HG02973 (cell line): ENCODE data around the gene SLC12A5.

Experiments used
- ATAC-seq: cut with Tn5 transposase; IDR thresholded peaks from one replicate; pipeline ENCODE4 v1.9.1; 2021; ENCODE audit warnings: moderate library complexity; ENCODE audit not compliant: unreplicated experiment

Gene SLC12A5

DNA sequence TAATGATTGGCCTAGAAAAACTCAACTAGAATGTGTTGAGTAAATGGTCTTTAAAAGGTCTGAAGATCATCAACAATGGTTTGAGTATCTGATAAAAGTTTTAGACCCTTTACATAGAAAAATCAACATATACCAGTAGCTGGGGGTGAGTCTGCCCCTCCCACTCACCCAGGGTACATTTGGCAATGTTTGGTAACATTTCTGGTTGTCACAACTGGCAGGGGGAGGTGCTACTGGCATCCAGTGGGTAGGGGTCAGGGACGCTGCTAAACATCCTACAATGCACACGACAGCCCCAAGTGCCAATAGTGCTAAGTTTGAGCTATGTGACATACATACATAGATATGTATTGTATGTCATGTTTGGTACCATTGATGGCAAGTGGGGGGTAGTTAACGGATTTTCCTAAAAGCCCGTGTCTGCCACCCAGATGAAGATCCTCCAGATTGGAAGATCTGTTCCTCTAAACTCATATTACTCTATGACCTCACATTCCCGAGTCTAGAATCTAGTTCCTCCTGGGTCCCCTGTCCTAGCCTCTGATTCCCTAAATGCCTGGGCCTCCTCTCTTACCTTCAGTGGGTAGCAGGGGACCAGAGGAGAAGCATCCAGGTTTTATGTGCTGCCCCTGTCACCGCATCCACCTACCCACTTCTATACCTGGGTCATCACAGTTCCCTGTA is 22.9 kb upstream of the SLC12A5 start:
- no peak for ATAC-seq

- no peak for ATAC-seq
Measured at GRCh38 chr20:46006964-46007363, 22.1 kb upstream of the SLC12A5 start.

DNA sequence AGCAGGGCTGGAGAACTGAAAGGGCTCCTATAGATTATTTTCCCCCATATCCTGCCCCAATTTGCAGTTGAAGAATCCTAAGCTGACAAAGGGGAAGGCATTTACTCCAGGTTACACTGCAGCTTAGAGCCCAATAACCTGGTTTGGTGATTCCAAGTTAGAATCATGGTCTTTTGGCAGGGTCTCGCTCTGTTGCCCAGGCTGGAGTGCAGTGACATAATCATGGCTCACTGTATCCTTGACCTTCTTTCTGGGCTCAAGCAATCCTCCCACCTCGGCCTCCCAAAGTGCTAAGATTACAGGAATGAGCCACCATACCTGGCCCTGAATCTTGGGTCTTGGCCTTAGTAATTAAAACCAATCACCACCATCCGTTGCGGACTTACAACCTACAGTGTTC is 21.3 kb upstream of the SLC12A5 start:
- no peak for ATAC-seq

GRCh38 chr20:46009816-46010215 is 19.2 kb upstream of the SLC12A5 start:
- ATAC-seq: no peak

DNA sequence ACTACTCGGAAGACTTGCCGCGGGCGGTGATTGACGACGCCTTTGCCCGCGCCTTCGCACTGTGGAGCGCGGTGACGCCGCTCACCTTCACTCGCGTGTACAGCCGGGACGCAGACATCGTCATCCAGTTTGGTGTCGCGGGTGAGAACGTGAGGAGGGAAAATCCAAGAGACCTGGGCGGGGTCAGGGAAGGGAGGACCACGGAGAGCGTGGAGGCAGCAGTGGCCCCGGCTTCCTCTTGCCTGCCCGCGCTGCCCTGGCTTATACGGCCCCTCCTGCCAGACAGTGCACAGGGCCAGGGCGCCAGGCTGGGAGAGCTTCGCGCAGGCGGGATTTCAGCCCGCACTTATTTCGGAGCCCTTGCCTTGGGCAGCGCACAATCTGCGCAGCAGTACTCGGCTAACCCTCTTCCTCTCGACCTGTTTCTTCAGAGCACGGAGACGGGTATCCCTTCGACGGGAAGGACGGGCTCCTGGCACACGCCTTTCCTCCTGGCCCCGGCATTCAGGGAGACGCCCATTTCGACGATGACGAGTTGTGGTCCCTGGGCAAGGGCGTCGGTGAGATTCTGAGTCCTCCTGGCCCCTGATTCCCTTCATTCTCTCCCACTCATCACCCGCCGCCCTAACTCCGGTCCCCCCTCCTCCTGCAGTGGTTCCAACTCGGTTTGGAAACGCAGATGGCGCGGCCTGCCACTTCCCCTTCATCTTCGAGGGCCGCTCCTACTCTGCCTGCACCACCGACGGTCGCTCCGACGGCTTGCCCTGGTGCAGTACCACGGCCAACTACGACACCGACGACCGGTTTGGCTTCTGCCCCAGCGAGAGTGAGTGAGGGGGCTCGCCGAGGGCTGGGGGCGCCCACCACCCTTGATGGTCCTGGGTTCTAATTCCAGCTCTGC is 18.3 kb upstream of the SLC12A5 start:
- no peak for ATAC-seq

GRCh38 chr20:46011631-46012482 is 17.2 kb upstream of the SLC12A5 start:
- no peak for ATAC-seq

DNA sequence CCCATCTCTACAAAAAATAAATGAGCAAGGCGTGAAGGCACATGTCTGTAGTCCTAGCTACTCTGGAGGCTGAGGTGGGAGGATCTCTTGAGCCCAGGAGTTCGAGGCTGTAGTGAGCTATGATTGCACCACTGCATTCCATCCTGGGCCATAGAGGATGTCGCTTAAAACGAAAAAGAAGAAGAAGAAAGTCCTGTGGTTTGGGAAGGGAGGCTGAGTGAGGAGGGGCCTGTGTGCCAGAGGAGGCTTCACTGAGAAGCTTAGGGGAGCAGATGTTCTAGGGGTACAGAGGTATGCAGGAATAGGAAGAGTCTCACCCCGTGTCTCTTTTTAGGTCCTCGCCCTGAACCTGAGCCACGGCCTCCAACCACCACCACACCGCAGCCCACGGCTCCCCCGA is 16.1 kb upstream of the SLC12A5 start:
- ATAC-seq: no peak

GRCh38 chr20:46013322-46013828 is 15.6 kb upstream of the SLC12A5 start:
- ATAC-seq: no peak

DNA sequence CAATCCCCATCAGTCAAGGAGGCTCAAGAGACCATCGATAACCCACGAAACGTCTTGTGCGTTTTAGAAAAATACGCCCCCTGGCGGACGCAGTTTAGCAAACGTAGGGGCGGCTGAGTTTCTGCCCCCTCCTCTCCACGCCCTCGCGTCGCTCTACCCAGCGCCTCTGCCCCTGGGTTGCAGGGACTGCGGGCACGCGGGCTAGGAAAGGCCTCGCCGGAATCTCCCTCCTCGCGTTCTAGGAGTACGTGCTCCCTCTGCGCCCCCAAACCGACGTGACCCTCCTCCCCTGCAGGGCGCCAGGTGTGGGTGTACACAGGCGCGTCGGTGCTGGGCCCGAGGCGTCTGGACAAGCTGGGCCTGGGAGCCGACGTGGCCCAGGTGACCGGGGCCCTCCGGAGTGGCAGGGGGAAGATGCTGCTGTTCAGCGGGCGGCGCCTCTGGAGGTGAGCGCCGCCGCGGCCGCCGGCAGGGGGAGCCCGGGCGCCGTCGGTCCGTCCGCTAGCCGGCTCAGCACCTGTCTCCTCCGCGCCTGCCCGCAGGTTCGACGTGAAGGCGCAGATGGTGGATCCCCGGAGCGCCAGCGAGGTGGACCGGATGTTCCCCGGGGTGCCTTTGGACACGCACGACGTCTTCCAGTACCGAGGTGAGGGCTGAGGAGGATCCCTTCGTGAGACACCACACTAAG is 15.0 kb upstream of the SLC12A5 start:
- ATAC-seq: peak; percentile 57

DNA sequence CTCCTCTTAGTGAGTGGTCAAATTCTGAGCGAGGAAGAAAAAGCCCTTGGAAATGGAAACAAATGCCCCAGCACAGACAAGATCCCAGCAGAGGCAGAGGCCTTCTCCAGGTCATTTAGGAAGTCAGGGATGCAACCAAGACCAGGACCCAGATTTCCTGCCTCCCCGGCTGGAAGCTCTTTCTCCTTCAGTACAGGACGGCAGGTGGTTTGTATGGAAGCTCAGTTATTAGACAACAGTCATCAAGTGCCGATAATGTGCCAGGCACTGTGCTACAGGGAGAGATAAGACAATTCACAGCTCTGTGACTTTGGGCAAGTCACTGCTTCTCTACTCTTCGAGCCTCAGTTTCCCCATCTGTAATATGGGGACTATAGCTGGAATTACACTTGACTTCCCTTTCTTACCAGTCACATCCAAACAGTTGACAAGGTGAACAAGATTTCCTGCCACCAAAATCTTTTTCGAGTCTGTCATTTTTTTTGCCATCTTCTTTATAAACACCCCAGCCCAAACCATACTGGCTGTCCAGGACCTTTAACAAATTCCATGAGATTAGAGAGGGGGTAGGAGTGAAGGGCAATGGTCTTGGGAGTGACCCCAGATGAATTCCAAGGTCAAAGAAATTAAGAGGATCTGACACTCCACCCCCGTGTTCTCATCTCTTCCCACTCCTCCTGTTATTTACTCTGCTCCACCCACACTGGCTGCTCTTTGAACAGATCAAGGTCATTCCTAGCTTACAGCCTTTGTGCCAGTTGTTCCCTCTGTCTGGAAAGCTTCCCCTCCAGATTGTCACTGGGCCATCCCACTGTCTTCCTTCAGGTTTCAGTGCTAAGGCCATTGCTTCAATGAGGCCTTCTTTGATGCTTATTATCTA is 14.3 kb upstream of the SLC12A5 start:
- no peak for ATAC-seq

DNA sequence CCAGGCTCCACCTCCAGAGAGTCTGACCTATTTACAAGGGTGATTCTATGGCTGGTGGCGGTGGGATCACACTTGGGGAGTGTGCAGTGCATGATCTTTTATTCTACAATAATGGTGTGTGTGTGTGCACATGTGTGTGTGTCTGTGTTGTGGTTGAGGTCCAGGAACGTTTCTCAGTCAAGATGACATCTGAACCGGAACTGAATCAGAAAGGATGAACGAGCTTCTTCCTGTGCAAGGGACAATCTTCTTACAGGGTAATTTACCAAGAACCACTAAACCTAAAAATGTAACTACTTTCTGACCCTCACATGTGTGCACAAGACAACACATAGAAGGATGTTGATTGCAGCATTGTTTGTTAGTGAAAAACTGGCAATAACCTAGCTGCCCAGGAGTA is 11.7 kb upstream of the SLC12A5 start:
- ATAC-seq: no peak

- ATAC-seq: no peak
Measured at GRCh38 chr20:46018112-46018511, 10.9 kb upstream of the SLC12A5 start.

DNA sequence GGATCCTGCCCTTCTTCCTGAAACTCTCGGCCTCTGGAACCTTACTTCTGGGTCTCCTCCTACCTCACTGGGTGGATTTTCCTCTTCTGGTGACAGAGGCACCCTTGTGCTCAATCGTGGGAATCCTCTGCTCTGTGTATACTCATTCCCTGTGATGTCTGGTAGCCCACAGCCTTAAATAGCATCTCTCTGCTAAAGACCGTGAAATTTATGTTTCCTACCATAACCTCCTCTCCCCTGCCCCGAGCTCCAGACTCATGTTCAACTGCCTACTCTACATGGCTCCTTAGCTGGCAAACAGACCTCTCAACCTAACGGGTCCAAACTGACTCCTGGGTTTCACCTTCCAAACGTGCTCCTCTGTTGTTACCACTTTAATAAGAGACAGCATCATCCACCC is 10.4 kb upstream of the SLC12A5 start:
- no peak for ATAC-seq

DNA sequence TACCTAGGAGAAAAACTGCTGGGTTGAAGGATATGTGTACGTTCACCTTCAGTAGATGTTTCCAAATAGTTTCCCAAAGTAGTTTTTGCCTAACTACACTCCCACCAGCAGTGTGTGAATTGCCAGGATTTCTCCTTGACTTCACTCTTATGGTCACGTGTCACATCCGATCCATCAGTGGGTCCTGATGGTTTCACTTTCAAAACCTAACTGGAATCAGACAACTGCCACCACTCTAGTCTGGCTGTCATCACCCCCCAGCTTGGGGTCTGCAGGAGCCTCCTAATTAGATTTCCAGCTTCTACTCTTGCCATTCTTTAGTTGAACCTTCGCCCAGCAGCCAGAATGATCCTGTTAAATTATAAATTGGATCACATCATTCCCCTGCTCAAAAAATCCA is 8.5 kb upstream of the SLC12A5 start:
- no peak for ATAC-seq

GRCh38 chr20:46021361-46022359 is 7.4 kb upstream of the SLC12A5 start:
- ATAC-seq: no peak

DNA sequence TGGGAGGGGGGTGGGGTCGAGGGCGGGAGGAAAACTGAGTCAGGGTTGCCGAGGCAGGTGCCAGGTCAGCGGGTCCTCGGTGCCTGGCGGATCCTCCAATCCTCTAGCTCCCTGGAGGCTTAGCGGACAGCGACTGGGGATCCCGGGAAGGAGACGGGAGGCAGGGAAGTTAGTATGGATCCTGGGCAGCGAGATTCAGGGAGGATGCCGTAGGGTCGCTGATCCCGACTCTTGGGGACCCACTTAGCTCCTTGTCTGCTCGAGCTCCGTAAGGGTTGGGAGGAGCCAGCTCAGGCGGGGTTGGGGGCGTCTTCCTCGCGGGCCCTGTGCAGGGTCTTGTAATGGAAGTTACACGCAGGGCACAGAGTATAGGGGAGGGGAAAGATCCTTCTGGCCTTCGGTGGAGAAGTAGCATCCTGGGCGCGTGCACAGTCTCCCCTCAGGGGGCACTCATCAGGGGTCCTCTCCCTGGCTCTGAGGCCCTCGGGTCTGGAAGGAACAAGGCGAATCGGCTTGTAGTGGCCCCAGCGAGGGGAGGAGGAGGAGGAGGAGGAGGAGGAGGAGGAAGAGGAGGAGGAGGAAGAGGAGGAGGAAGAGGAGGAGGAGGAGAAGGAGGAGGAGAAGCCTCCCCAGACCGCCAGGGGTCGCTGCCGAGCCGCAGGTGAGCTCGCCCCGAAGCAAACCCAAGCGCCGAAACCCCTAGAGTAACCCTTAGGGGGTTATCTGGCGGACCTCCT is 6.4 kb upstream of the SLC12A5 start:
- ATAC-seq: no peak

DNA sequence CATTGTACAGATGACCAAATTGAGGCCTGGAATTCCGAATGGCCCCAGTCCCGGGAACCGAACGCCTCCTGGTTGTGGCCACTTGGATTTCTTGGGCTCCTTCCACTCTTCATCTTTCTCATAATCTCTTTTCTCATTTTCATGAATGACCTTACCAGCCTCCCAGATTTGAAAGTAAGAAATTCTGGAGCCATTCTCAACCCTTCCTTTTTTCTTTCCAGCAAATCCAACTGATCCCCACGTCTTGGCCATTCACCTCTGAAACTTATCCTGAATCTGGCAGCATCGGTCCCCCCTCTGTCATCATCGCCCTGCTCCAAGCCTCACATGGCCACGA is 5.9 kb upstream of the SLC12A5 start:
- ATAC-seq: no peak

- ATAC-seq: no peak
Measured at GRCh38 chr20:46023999-46024398, 5.0 kb upstream of the SLC12A5 start.
